ENCODE results near the gene MYT1. TPM values are rescaled to one million over a fixed set of nuclear protein-coding genes. Genes with fewer than 3 reads are reported as not detected.

MYT1 gene
- total RNA-seq, 4 donors from 2014 or later = 0.16 to 0.55 TPM; not detected in 2

DNA sequence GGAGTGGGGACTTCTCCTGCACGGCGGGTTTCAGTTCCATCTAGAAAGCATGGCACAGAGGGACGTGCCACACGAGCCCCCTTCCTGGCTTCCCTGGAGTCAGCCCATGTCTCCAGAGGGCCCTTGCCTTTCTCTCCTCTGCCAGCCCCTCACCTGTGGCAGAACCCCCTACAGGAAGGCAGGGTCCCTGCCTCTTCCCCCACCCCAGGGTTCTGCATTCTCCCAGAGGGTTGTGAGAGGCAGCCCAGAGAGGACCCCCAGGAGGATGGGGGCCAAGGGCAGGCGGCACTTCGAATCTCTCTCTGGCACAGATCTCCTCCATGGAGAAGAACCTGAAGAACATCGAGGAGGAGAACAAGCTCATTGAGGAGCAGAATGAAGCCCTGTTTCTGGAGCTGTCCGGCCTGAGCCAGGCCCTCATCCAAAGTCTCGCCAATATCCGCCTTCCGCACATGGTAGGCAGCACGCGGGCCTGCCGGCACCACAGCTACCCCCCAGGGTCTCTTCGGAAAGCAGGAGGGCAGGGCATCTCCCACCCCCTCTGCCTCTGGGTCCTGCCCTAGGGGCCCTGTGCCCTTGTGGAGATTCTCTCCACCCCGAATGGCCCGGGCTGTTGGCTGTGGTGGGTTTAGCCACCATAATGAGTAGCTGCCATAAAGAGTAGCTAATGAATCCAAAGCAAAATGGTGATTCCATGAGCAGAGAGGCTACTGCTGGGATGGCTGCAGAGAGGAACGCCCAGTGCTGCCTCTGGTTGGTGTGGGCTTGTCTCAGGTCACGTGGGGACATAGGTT lies 75.4 kb downstream of the MYT1 start:
- WGBS, 2 donors (ENCODE audit: low coverage in 1 of 2) = 70 to 81% methylated on average over 4 to 19 of the region's 19 CpGs

DNA sequence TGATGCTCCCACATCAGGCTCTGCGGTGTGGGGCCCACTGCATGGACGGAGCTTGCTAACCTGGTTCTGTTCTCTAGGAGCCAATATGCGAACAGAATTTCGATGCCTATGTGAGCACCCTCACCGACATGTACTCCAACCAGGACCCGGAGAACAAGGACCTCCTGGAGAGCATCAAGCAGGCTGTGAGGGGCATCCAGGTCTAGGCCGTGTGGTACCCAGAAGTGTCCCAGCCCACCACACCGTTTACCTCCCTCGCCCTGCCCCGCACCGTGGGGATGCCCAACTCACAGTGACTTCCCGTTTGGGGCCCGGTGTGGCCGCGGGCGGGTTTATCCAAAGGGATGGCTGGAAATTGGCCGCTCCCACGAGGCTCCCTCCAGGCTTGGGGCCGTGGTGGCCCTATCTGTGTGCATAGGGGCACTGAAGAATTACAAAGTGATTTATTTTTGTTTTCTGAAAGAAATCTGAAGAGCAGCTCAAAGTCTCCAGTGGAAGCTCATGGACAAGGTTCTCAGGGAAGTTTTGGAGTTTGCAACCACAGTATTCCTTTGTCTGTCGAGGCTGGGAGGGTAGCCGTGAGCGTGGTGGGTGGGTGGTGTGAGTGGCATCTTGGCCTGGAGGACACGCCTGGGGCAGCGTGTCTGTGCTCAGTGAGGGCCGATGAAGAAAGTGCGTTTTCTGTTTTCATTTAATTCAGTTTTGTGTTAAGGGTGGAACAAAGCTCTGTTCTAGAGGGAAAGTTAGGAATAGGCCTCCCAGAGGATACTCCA lies 76.2 kb downstream of the MYT1 start:
- DNase-seq = no peak
- H3K4me1 ChIP-seq = no peaks in the 10 kb centered on the region
- no peak overlapping the region for H3K27ac ChIP-seq
- intact Hi-C loops (cut with DNase I; ENCODE audit: low total_unique reads) (no loop called here), in situ Hi-C loops (cut with MboI; ENCODE audit: low pct_ligation_motif_present in 1 of 4, low pct_unique_long_range_greater_than_20kb in 1 of 4, low sequenced_read_pairs in 3 of 4) (no loop called here)
- H3K4me3 ChIP-seq = no peak overlapping the region
- H3K36me3 ChIP-seq = no peaks in the 10 kb centered on the region
- H3K9me3 ChIP-seq = no peaks in the 10 kb centered on the region
- H3K27me3 ChIP-seq = peaks cover 5% of the 10 kb centered on the region
- TF ChIP-seq, protein P1, sequence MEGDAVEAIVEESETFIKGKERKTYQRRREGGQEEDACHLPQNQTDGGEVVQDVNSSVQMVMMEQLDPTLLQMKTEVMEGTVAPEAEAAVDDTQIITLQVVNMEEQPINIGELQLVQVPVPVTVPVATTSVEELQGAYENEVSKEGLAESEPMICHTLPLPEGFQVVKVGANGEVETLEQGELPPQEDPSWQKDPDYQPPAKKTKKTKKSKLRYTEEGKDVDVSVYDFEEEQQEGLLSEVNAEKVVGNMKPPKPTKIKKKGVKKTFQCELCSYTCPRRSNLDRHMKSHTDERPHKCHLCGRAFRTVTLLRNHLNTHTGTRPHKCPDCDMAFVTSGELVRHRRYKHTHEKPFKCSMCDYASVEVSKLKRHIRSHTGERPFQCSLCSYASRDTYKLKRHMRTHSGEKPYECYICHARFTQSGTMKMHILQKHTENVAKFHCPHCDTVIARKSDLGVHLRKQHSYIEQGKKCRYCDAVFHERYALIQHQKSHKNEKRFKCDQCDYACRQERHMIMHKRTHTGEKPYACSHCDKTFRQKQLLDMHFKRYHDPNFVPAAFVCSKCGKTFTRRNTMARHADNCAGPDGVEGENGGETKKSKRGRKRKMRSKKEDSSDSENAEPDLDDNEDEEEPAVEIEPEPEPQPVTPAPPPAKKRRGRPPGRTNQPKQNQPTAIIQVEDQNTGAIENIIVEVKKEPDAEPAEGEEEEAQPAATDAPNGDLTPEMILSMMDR (IDR thresholded peaks at IDR 0.05) = no peak
- TF ChIP-seq POLR2AphosphoS5 (IDR thresholded peaks at IDR 0.05) (no peak), POLR2A (IDR thresholded peaks at IDR 0.05) (no peak), EP300 (IDR thresholded peaks at IDR 0.05; ENCODE audit: low read depth) (no peak)
- 87 to 88% methylated on average over 8 to 26 of the region's 26 CpGs for WGBS, 2 donors (ENCODE audit: low coverage in 1 of 2)

More for the DNA sequence above, 75.4 kb downstream of the MYT1 start:
- Histone ChIP-seq H3K27me3 (peaks cover 5% of the 10 kb centered on the region), H3K36me3 (no peaks in the 10 kb centered on the region), H3K27ac (no peak overlapping the region), H3K4me3 (no peak overlapping the region), H3K9me3 (no peaks in the 10 kb centered on the region), H3K4me1 (no peaks in the 10 kb centered on the region)
- intact Hi-C loops (cut with DNase I; ENCODE audit: low total_unique reads) (no loop called here), in situ Hi-C loops (cut with MboI; ENCODE audit: low pct_ligation_motif_present in 1 of 4, low pct_unique_long_range_greater_than_20kb in 1 of 4, low sequenced_read_pairs in 3 of 4) (no loop called here)
- TF ChIP-seq POLR2A (IDR thresholded peaks at IDR 0.05) (no peak), POLR2AphosphoS5 (IDR thresholded peaks at IDR 0.05) (no peak), EP300 (IDR thresholded peaks at IDR 0.05; ENCODE audit: low read depth) (no peak)
- TF ChIP-seq, protein P1 (IDR thresholded peaks at IDR 0.05) = no peak
- DNase-seq = no peak

DNA sequence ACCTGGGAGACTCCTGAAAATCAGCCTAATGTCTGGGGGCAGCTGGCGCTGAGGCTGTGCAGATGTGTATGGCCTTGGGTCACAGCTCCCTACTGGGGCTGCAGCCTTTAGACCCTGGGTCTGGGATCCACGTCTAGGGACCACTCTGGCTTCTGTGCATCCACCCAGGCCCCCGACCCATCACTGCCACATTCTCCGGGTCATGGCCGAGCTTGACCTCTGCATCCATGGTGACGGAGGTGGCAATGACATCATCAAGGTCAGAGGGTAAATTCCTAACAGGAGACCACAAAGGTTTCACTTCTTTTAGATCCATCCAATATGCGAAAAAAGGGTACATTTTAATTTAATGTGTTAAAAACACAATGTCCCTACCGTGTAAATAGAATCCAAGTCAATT lies 76.8 kb downstream of the MYT1 start:
- no peaks in the 10 kb centered on the region for H3K36me3 ChIP-seq
- in situ Hi-C loops (cut with MboI; ENCODE audit: low pct_ligation_motif_present in 1 of 4, low pct_unique_long_range_greater_than_20kb in 1 of 4, low sequenced_read_pairs in 3 of 4) (no loop called here), intact Hi-C loops (cut with DNase I; ENCODE audit: low total_unique reads) (no loop called here)
- no peak overlapping the region for H3K27ac ChIP-seq
- H3K9me3 ChIP-seq = no peaks in the 10 kb centered on the region
- no peak for TF ChIP-seq POLR2A (IDR thresholded peaks at IDR 0.05)
- TF ChIP-seq EP300 (IDR thresholded peaks at IDR 0.05; ENCODE audit: low read depth) = no peak
- TF ChIP-seq POLR2AphosphoS5 (IDR thresholded peaks at IDR 0.05) = no peak
- TF ChIP-seq, protein P1 (IDR thresholded peaks at IDR 0.05) = no peak
- peaks cover 7% of the 10 kb centered on the region for H3K27me3 ChIP-seq
- DNase-seq = no peak
- 66 to 81% methylated on average over 3 to 8 of the region's 8 CpGs for WGBS, 2 donors (ENCODE audit: low coverage in 1 of 2)
- H3K4me1 ChIP-seq = no peaks in the 10 kb centered on the region
- H3K4me3 ChIP-seq = no peak overlapping the region

DNA sequence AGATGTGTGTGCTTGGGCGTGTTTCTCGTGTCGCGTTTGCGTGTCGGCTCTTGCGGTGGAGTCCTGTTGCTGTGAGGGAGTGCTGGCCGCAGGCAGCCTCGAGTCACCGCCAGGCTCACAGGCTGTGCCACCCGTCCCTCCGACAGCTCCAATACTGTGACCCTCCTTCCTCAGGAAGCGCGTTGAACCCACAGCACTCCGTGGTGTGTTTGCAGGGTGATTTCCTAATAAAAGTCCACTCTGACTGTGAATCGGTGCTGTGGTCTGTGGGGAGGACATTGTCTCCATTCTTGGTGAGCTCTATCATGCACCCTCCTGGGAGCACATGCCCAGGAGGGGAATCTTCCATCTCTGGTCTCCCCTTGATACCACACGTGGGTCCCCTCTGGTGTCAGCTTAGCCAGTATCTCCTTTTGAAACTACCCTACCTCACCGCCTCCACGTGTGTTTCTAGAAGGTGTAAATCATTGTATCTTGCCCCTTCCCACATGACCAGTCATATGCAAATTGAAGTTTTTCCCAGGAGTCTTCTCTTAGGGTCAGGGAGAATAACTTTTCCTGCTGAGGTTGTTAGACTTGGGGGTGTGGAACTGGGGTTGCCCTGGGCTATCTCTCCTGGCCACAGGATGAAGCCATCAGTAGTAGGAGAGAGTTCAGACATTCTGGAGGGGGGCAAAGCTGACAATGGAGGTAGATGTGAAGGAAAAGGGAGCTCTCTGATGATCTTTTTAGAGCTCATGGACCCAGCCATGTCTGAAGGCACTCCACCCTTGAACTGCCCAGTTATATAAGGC lies 77.9 kb downstream of the MYT1 start:
- no peaks in the 10 kb centered on the region for H3K4me1 ChIP-seq
- peaks cover 12% of the 10 kb centered on the region for H3K27me3 ChIP-seq
- no peak for TF ChIP-seq POLR2A (IDR thresholded peaks at IDR 0.05)
- no peaks in the 10 kb centered on the region for H3K9me3 ChIP-seq
- no peak overlapping the region for H3K27ac ChIP-seq
- no peak overlapping the region for H3K4me3 ChIP-seq
- in situ Hi-C loops (cut with MboI; ENCODE audit: low pct_ligation_motif_present in 1 of 4, low pct_unique_long_range_greater_than_20kb in 1 of 4, low sequenced_read_pairs in 3 of 4) = no loop called here
- no peak for DNase-seq
- 89% methylated on average over 19 of the region's 19 CpGs; no CpG with 5 or more reads in 1 of the 2 donors for WGBS, 2 donors (ENCODE audit: low coverage in 1 of 2)
- H3K36me3 ChIP-seq = no peaks in the 10 kb centered on the region
- intact Hi-C loops (cut with DNase I; ENCODE audit: low total_unique reads) = no loop called here
